NK-92 treated with Interleukin-12 subunit alpha and Interleukin-12 subunit beta, amount 100 ng/mL, for 24 hours (cell line): ENCODE data around the gene PRRC2B.
"Not testable (repeated sequence)": the region's sequence is repeated elsewhere in the genome, so short reads cannot be mapped to it uniquely, and the experiment has no call there.

ENCODE experiments used
- DNase-seq: peaks from one replicate; lab custom pipeline; 2025; lab: John Stamatoyannopoulos, UW

PRRC2B gene

GRCh38 chr9:131485728-131486422 is 92.0 kb downstream of the PRRC2B start:
- DNase-seq, result no peak

- no peak for DNase-seq
Observed at GRCh38 chr9:131487001-131487400, 93.1 kb downstream of the PRRC2B start.

- no peak for DNase-seq
Observed at GRCh38 chr9:131487621-131488031, 93.7 kb downstream of the PRRC2B start.

GRCh38 chr9:131490514-131490913 is 96.6 kb downstream of the PRRC2B start:
- no peak for DNase-seq

- DNase-seq, result no peak
Observed at GRCh38 chr9:131491001-131491710, 97.3 kb downstream of the PRRC2B start.

- no peak for DNase-seq
Observed at GRCh38 chr9:131492070-131492469, 98.2 kb downstream of the PRRC2B start.

- DNase-seq, result no peak
Observed at GRCh38 chr9:131494296-131494870, 100.5 kb downstream of the PRRC2B start.

GRCh38 chr9:131495785-131496184 is 101.9 kb downstream of the PRRC2B start:
- DNase-seq, result no peak

GRCh38 chr9:131496844-131497405 is 103.0 kb downstream of the PRRC2B start:
- DNase-seq, result no peak

- no peak for DNase-seq
Observed at GRCh38 chr9:131499254-131499767, 105.4 kb downstream of the PRRC2B start.

GRCh38 chr9:131500377-131500776 is 106.5 kb downstream of the PRRC2B start:
- DNase-seq, result no peak

GRCh38 chr9:131500939-131501541 is 107.2 kb downstream of the PRRC2B start:
- peak; percentile 57 for DNase-seq

- DNase-seq, result peak; percentile 71
Observed at GRCh38 chr9:131502781-131503625, 109.1 kb downstream of the PRRC2B start, which contains the start of gene POMT1. Gene POMT1, plus strand, starts transcription at chr9:131502918. Its CDS starts 1,301 bp downstream, at chr9:131504219.

- no peak for DNase-seq
Observed at GRCh38 chr9:131503626-131504465, 110.0 kb downstream of the PRRC2B start.

- no peak for DNase-seq
Observed at GRCh38 chr9:131505012-131505411, 111.1 kb downstream of the PRRC2B start.

GRCh38 chr9:131511416-131511815 is 117.5 kb downstream of the PRRC2B start:
- no peak for DNase-seq

- DNase-seq, result no peak
Observed at GRCh38 chr9:131511880-131512279, 118.0 kb downstream of the PRRC2B start.

- DNase-seq, result no peak
Observed at GRCh38 chr9:131513177-131513576, 119.3 kb downstream of the PRRC2B start.

- DNase-seq, result not testable (repeated sequence)
Observed at GRCh38 chr9:131515559-131516031, 121.7 kb downstream of the PRRC2B start.

- DNase-seq, result no peak
Observed at GRCh38 chr9:131516100-131516499, 122.2 kb downstream of the PRRC2B start.
